ENCODE data around the gene RAB11FIP4.

GRCh38 chr17:31470592-31470991, 79.1 kb downstream of the RAB11FIP4 start:
- TF ChIP-seq CTCF (conservative IDR thresholded peaks at IDR 0.05; ENCODE audit: low read length) (no peak), EZH2phosphoT487 (IDR thresholded peaks at IDR 0.05; ENCODE audit: borderline replicate concordance) (no peak)
